CD4-positive, alpha-beta T cell treated with Interleukin-4 for 1 hour (primary cell): ENCODE data around the gene TM4SF1.
"Not testable (repeated sequence)": the region's sequence is repeated elsewhere in the genome, so short reads cannot be mapped to it uniquely, and the experiment has no call there.

Experiments used
- DNase-seq, 2 donors: peaks; one replicate each; pipeline ENCODE4 v3.0.0-alpha.2; 2020 to 2022

TM4SF1 gene

DNA sequence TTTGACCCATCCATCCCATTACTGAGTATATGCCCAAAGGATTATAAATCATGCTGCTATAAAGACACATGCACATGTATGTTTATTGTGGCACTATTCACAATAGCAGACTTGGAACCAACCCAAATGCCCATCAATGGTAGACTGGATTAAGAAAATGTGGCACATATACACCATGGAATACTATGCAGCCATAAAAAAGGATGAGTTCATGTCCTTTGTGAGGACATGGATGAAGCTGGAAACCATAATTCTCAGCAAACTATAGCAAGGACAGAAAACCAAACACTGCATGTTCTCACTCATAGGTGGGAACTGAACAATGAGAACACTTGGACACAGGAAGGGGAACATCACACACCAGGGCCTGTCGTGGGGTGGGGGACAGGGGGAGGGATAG is 40.0 kb downstream of the TM4SF1 start:
- not testable (repeated sequence) for DNase-seq

DNA sequence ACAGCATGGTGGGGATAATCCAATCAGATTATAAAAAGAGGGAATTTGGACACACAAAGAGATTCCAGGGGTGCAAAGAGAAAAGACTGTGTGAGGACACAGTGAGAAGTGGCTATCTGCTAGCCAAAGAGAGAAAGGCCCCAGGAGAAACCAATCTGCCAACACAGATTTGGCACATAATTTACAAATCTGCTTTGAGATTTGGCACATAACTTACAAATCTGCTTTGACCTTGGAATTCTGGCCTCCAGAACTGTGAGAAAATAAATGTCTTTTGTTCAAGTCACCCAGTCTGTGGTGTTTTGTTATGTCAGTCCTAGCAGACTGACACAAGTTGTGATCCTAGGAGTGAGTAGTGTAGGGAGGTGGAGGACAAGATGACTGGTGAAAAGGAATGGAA is 40.5 kb downstream of the TM4SF1 start:
- no peak for DNase-seq

DNA sequence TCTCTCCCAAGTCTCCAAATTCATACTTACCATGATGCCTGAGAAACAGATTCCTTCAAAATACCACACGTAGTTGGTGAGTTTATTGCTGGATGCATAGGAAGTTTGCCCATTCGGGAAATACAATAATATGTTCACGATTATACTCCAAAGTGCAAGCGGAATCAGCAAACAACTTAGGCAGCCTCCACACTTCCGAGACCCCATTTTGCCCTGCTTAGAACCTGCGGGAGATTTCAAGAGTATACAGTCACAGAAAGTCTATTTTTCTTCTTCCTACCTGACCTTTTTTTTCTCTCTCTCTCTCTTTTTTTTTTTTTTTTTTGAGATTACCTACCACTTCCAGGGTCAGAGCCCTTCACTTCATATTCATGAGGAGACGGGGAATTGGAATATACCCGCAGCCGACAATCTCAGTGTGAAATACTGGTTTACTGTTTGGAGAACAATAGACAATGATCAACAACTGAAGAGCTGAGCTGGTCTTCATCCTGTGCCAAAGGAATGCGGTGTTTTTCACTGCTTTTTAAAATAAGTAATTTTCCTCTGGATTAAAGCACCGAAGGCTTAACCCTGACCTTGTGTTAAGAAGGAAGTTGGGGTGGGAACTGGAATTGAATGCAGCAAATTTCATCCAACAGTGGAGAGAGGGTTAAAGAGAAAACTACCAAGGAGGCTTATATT is 44.1 kb downstream of the TM4SF1 start, which contains the start of gene TM4SF18:
Gene TM4SF18, minus strand, starts transcription at position 461 of the 684 bp plus-strand sequence. Its CDS starts 254 bp downstream, at position 207.
- no peak for DNase-seq

DNA sequence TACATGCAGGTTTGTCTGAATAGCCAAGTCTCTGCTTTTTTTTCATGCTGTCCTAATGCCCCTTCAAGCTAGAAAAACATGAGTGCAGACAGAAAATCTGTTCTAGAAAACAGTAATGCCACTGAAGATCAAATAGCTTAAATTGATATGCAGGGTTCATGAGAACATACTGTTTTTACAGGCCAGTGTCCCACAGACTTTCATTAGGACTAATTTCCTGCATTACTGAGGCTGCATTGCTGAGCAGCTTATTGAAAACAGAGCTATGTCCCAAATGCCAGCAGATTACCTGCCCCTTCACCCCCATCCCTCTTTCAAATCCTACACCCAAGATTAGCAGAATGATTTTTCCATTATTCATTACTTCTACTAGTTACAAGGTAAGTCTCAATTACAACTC is 44.7 kb downstream of the TM4SF1 start:
- DNase-seq: no peak

DNA sequence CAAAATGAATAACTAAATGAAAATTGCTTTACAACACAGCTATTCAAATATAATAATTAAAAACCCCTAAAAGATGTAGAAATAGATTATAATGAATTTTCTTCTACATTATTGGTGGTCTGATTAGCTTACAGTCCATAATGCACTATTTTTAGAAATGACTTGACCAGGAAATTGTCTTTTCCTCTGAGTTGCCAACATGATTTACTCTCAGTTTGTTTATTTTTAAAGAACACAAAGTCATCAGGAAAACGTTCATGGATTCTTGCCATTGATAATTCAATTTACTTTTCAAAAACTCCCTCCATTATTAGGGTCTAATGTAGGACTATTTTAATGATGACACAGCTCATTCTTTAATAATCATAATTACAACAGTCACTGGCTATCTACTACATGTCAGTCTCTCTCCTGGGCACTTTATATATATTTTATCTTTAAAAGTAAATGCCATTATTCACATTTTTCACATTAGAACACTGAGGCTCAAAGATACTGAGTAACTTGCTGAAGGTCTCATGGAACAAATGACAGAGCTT is 45.2 kb downstream of the TM4SF1 start:
- DNase-seq: no peak

DNA sequence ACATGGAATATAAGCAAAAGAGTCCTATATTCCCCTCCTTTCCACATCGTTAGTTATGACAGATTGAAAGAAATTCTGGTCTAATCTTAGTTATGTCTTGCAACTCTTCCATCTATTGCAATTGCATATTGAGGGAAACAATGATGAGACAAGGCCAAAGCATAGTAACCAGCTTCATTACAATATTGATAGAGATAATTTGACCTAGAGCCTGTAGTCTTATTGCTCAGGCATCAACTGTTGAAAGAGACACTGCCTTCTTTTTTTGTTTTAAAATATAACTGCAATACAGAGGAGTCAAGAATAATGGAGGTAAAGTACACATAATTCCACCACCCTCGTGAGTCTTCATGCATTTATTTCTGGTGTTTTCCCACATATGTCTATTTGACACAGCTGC is 46.1 kb downstream of the TM4SF1 start:
- DNase-seq: no peak

DNA sequence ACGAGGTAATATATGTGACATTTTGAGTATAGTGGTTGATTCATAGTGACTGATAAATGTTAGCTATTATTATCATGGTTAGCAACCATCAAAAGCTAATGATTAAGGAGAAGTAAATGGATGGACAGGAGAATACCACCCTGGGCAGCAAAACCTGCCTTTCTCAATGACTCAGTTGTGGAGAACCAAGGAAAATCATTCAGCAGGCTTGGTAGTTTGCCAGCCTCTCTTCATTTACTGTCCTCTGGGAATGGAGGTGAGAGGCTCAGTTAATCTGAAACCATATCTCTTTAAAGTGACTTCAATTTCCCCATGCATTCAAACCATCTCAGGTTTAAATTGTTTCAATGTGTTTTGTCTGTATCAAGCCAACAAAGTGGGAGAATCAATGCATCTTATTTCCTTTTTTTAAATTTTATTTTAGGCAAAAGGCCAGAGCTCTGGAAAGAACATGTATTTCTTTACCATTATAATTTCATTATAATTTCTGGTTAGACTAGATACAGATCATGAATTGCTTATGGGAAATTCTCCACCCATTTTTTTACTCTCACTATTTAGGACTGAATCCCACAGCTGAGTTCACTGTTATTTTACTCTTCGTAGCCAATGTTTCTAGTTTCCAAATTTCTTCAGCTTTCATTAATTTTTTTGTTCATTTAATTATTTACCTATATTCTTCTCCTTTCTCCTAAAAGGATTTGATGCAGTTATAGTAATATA is 46.7 kb downstream of the TM4SF1 start:
- DNase-seq: no peak

DNA sequence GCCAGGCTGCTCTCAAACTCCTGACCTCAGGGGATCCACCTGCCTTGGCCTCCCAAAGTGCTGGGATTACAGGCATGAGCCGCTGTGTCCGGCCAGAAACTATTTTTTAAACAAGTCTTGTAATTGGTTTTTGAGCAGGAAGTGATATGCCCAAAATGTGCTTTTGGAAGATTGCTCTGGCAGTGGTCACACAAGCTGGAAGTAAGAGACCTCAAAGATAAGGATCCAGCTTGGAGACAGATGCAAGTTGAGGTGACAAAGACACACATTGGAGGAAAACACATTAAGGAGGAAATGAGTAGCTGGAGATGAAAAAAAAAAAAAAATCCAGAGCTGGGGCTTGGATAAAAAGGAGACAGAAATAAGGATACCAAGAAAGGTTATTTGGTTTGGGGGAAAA is 50.3 kb downstream of the TM4SF1 start:
- DNase-seq: no peak

DNA sequence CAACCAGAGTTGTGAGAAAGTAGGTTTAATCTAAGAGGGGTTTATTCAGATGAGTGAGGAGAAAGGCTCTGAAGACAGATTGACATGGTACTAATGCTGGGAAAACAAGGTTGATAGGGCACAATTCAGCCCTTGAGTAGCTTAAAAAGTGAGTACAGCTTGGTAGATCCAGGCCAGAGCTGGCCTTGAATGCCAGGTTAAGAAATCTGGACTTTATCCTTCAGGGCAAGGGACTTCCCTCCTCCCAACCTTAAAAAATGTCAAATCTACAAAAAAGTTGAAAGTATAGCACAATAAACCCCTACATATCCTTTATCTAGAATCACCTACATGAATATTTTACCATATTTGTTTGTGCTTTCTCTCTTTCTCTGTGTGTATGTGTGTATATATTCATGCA is 51.9 kb downstream of the TM4SF1 start:
- DNase-seq: no peak

DNA sequence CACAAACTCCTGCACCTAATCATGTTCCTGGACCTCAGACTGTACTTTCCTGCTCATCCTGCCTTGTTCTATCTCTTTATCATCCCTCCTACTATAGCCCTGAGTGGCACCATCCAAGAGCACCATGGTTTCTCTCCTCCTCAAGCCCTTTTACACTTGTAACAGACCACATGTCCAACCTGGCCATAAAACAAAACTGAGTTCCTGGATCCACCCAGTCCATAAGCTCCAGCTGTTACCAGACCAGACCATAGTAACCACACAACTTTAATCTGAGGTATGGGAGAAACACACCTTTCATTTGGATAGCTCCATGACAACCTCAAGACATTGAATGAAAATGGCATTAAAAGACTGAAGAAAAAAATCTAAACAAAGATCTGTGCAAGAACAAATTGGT is 53.1 kb downstream of the TM4SF1 start:
- no peak for DNase-seq

DNA sequence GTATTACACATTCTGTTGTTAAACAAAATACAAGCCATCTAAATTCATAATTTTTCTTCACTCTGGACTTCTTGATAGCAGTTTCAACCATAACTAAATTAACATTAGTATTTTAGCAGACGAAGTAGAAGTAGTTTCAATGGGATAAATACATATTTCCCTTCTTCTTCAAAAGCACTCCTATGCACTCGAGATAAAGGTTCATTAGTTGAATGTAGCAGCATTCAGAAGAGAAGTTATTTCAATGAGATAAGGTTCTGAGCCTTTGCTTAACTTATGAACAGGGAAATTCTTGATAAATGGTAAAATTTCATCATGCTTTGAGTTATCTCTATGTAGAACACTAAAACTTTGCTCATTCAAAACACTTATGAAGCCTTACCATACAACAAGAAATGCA is 55.8 kb downstream of the TM4SF1 start:
- DNase-seq: no peak

DNA sequence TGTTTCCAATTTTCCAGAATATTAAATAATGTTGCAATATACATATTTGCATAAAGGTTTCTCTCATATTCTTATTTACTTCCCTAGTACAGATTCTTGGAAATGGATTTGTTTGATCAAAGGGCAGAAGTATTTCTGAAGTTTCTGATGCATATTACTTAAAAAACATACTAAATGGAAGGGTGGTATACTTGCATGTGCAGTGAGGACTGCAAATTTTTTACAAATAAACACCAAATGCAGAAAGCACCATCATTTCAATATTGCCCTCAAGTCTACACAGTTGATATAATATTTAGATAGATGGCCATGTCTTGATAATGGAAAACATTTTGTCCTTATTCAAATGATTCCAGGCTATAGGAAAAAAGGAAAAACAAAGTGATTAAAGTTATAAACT is 56.3 kb downstream of the TM4SF1 start:
- DNase-seq: no peak

DNA sequence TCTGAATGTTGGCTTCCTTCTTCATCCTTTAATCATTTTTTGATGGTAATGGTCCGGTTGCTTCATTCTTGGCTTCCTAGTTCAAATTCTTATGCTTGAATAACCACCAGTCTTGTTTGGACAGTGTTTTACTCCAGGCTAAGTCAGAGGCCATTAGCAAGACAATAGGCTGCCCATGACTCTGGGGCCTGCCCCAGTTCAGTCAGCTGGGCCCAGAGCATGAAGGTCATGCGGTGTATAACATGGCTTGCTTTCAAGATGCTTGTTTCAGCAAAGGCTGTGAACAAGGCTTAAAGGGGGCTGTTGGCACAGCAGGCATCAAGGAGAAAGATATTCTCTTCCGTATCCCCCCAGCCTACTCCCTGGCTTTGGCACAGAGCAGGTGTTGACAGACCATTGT is 57.7 kb downstream of the TM4SF1 start:
- no peak for DNase-seq
